Midbrain (tissue), 1 donor: Measurements from ENCODE around the gene RNU5B-1.

Source experiments
- DNase-seq: peaks from one replicate; lab custom pipeline; 2025; lab: John Stamatoyannopoulos, UW

The RNU5B-1 gene

DNA sequence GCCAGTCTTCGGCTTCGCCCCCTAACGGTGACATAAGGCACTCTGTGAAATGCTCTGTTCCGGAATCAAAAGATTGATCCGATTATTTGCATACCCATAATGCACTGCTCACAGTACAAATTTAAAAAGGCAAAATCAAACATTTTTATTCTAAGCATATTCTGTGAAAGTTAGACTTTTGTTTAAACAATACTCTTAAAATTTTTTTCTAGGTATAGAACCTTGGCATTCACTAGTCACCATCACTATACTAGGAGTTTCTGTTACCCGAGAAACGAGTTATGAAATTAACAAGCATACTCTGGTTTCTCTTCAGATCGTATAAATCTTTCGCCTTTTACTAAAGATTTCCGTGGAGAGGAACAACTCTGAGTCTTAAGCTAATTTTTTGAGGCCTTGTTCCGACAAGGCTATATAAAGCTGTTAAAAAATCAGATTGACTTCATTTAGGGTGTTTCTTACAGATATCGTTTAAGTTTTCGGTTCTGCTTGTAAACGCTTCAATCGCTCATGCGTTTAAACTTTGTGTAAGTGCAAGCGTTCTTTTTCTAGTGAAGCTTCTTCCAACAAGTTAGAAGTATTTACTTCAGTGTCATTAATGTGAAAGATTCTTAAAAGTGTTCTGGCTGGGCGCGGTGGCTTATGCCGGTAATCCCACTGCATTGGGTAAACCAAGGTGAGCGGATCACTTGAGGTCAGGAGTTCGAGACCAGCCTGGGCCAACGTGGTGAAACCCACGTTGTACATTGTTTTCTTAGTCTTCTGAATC, at the start of gene RNU5B-1:
RNU5B-1 (plus strand) TSS at position 297 of the 769 bp plus-strand sequence.
- DNase-seq: peak; percentile 92

DNA sequence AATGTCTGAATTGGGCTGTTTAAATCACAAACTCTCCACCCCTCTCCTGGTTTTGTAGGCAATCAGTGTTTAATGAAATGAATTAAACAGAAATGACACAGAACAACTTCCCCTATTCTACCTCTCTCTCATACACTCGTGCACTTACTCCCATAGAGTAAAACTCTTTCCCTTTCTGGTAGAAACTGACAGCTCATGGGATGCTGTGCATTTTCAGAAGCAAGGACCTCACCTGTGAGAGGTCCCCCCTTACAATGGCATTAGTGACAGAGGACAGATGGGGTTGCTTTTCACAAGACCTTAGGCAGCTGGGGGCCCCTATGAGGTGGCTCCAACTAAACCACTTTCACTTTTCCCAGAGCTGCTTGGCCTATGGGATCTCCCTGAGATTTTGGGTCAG, 49.7 kb upstream of the RNU5B-1 start:
- no peak for DNase-seq

GRCh38 chr15:65255486-65256140, 48.9 kb upstream of the RNU5B-1 start:
- DNase-seq: no peak

GRCh38 chr15:65258375-65259262, 45.9 kb upstream of the RNU5B-1 start:
- DNase-seq: no peak

GRCh38 chr15:65259367-65259797, 45.1 kb upstream of the RNU5B-1 start:
- DNase-seq: no peak

DNA sequence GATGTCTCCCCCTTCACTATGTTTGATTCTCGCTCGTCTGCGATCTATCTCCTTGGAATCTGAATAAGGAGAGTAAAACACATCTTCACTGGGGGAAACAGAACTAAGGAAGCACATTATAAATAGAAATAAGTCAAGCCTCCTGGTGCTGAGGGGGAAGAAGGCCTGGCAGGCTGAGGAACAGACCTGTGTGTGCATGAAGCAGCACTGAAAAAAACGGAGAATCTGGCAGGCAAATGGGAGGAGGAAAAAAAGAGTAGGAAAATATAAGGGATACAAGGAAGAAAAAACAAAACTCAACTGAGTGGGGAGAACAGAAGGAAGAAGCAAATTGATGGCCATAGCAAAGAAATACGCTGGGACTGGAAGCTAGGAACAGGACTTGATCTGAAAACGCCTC, 43.5 kb upstream of the RNU5B-1 start:
- DNase-seq: no peak

DNA sequence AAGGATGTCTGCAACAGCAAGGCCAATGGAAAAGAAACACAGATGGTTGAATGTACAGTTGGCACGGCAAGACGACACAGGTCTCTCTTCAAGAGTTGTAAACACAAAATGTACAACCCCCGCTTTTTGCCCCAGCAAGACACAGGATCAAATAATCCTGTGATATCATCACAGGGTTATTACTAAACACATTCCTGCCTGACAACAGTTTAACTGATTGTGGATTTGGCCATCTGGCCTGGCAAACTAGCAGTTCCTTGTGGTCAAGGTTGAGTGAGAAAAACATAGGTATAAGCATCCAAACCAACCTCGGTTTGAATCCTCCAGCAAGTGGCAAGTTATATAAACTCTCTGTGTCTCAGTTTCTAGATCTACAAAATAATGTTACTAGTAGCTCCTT, 41.2 kb upstream of the RNU5B-1 start:
- no peak for DNase-seq

- no peak for DNase-seq
These were observed 39.5 kb upstream of the RNU5B-1 start for GRCh38 chr15:65264863-65265430.

DNA sequence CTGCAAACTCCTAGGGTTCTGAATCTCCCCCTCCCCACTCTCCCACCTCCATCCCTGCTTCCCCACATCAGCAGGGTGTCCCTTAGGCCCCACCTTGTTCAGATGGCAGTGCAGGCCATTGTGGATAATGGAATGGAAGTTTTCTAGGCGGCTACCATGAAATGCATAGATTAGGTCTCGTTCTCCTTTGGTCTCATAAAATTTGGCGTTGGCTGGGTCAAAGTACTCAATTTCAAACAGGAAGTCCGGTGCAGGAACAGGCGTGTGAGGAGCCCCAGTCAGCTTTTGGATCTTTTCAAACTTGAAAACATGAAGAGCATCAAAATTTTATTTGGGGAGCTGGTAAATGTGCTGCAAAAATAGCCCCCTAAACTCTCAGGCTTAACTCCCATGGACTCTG, 38.0 kb upstream of the RNU5B-1 start:
- DNase-seq: no peak

DNA sequence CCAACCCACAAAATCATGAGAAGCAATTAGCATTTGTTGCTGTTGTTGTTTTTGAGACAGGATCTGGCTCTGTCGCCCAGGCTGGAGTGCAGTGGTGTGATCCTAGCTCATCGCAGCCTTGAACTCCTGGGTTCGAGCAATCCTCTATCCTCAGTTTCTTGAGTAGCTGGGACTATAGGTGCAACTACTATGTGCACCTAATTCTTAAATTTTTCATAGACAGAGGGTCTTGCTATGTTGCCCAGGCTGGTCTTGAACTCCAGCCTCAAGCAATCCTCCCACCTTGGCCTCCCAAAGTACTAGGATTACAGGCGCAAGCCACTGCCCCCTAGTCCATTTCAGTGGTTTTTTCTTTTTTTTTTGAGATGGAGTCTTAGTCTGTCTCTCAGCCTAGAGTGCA, 36.1 kb upstream of the RNU5B-1 start:
- no peak for DNase-seq

DNA sequence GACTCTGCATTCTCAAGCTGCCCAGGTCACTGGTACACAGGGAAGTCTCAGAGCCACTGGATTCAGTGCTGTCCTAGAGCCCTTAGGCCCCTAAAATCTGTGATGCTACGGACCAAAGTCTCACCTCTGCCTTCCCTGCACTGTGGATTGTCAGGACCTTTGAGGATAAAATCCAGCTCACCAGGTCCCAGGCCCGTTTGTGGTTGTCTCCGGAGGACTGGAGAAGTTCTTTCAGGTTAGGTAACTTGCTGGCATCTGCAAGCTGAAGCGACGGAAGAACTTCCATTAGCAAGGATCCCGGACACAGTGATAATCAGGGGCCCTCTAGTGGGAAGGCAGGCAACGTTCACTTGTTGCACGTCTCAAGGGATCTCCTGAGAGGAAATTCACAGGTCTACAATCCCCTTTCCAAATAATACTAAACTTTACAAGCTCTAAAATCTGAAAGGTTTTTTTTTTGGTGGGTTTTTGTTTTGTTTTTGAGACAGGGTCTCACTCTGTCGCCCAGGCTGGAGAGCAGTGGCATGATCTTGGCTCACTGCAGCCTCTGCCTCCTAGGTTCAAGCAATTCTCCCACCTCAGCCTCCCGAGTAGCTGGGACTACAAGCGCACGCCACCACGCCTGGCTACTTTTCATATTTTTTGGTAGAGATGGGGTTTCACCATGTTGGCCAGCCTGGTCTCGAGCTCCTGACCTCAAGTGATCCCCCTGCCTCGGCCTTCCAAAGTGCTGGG, 33.5 kb upstream of the RNU5B-1 start:
- DNase-seq: peak; percentile 47

DNA sequence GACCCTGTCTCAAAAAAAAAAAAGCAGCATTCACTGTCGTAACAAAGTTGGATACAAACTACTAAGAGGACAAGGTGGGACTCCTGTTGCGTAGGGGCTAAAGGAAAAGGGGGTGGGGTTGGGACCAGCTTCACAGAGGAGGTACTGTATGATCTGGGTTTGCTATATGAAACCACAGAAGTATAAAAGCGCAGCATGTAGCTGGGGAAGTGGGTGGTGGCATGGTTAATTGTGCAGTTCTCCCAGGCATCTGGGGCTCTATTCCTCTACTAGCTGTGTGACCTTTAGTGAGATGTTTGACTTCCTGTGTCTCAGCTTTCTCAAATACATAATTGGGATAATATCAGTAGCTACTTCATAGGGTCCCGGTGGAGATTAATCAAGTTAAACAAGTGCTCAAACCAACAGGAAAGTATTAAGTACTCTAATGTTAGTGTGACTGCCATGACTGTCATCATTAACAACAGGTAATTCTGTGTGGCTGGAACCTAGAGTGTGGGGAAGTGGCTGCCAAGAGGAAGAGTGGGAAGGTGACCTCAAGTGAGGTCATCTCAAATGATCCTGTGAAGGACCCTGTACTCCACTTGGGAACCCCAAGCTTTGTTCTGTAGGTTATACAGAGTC, 29.3 kb upstream of the RNU5B-1 start:
- no peak for DNase-seq

DNA sequence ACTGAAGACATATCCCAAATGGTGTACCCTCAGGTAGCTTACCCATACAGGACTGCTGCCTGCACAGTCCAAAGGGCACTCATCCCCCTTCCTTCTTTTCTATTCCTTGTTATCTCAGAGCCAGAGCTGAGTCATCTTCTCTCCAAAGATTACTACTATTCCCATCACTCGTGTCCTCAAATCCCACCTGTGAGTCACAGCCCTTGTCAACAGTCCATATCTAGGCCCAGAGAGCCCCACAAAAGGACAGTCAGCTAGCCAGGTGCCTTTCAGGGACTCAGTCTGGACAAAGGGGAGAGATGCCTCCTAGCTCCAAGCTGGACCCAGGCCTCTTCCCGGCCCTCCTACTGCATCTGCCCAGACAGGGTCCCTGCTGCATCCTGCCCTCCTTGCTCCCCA, 28.8 kb upstream of the RNU5B-1 start:
- DNase-seq: no peak

DNA sequence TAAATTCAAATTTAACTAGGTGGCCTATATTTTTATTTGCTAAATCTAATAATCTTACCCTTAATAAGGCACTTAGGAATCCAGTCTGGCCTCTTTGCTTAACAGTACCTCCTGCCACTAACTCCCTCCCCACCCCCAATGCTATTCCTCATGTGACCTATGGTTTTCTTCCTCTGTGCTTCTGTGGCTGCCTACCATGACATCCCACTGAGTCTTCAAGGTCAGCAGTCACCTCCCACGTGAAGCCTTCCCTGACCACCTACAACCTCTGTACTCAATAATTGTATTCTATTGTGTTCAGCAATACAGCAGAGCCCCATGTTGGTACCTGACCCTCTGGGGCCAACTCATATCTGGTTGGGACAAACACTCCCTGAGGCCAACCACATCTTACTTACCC, 27.5 kb upstream of the RNU5B-1 start:
- DNase-seq: no peak

- DNase-seq: no peak
These were observed 26.0 kb upstream of the RNU5B-1 start for GRCh38 chr15:65278480-65278879.

GRCh38 chr15:65285291-65286068, 19.0 kb upstream of the RNU5B-1 start:
- no peak for DNase-seq

- DNase-seq: no peak
These were observed 18.3 kb upstream of the RNU5B-1 start for GRCh38 chr15:65286069-65286703.

GRCh38 chr15:65286704-65287519, 17.6 kb upstream of the RNU5B-1 start, which contains the start of gene PARP16:
TSS of gene PARP16 (minus strand) at chr15:65286883. CDS start at chr15:65286426, 457 bp downstream.
- DNase-seq: peak; percentile 87

DNA sequence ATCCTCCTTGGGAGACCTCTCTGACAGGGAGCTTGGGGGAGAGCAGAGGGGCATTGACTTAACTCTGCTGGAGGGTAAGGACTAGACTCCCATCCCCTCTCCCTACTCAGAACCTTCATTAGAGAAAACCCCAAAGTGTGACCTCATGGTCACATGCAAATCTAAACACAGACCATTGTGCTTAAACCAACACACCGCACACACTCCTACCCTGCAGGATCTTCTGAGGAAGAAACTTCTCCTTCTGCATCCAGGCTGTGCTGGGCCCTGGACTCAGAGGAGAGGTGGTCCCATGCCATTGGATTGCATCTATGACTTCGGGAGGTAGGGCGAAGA, 17.0 kb upstream of the RNU5B-1 start:
- no peak for DNase-seq
